Left lobe of liver (tissue), 2 donors: ENCODE measurements around the gene LCE3D. TPM values are rescaled to one million over a fixed set of nuclear protein-coding genes. Genes with fewer than 3 reads are reported as not detected.
A peak's percentile ranks its signal among the peaks of the same experiment; 100 is the strongest.
"Not testable (repeated sequence)": the region's sequence is repeated elsewhere in the genome, so short reads cannot be mapped to it uniquely, and the experiment has no call there.

Source experiments
- ATAC-seq: fragments of 200-7000 bp; cut with Tn5 transposase; one replicate; pipeline ENCODE4 v1.9.1; 2020; ENCODE audit warnings: mild to moderate bottlenecking, moderate library complexity
- DNase-seq: peaks from one replicate; pipeline ENCODE4 v3.0.0-alpha.2; 2020; ENCODE audit warnings: low spot score
- total RNA-seq: library from RNA; stranded (reverse); gene quantifications from one replicate; pipeline ENCODE4 v1.2.1, GENCODE V29; 2021
- donor health status: DM: no; HTN: no; CAD: no; lungs with moderate emphysema.
- donor health status: DM: no; HTN: yes; CAD: no.

The LCE3D gene
- not detected for total RNA-seq

GRCh38 chr1:152580433-152580832 lies at the start of gene LCE3D:
TSS of gene LCE3D (minus strand) at chr1:152580516. CDS start at chr1:152579936, 580 bp downstream.
- DNase-seq (no peak), ATAC-seq (no peak)

- no peak for DNase-seq
Observed at GRCh38 chr1:152626744-152627143, 46.4 kb upstream of the LCE3D start.

GRCh38 chr1:152623203-152623844 lies 43.0 kb upstream of the LCE3D start:
- DNase-seq, result peak; percentile 51
- peak; percentile 82 for ATAC-seq

More at GRCh38 chr1:152626744-152627143, 46.4 kb upstream of the LCE3D start:
- no peak for ATAC-seq

GRCh38 chr1:152622803-152623202 lies 42.5 kb upstream of the LCE3D start, which contains the start of gene LCE3A:
TSS of gene LCE3A (minus strand) at chr1:152623103. CDS start at chr1:152623103, 0 bp downstream.
- DNase-seq (peak; percentile 53), ATAC-seq (peak; percentile 93)

- DNase-seq (no peak), ATAC-seq (no peak)
Observed at GRCh38 chr1:152621993-152622392, 41.7 kb upstream of the LCE3D start.

GRCh38 chr1:152613511-152613910 lies 33.2 kb upstream of the LCE3D start, which contains the start of gene LCE3B:
TSS of gene LCE3B (plus strand) at chr1:152613811. CDS start at chr1:152613811, 0 bp downstream.
- DNase-seq (no peak), ATAC-seq (no peak)

- DNase-seq, result no peak
- no peak for ATAC-seq
Observed at GRCh38 chr1:152599934-152600333, 19.6 kb upstream of the LCE3D start, which contains the start of gene LCE3C. TSS of gene LCE3C (plus strand) at chr1:152600234. CDS start at chr1:152600732, 498 bp downstream.

GRCh38 chr1:152596986-152597385 lies 16.7 kb upstream of the LCE3D start:
- no peak for DNase-seq
- no peak for ATAC-seq

GRCh38 chr1:152585586-152585985 lies 5.3 kb upstream of the LCE3D start:
- ATAC-seq, result no peak
- DNase-seq, result no peak

GRCh38 chr1:152582647-152583046 lies 2.3 kb upstream of the LCE3D start:
- no peak for DNase-seq
- ATAC-seq, result no peak

GRCh38 chr1:152579526-152579925 lies 790 bp downstream of the LCE3D start:
- ATAC-seq, DNase-seq: not testable (repeated sequence)

GRCh38 chr1:152577168-152577567 lies 3.1 kb downstream of the LCE3D start:
- ATAC-seq, result no peak
- DNase-seq, result no peak

- no peak for DNase-seq
- no peak for ATAC-seq
Observed at GRCh38 chr1:152566681-152567080, 13.6 kb downstream of the LCE3D start, which contains the start of gene LCE3E. TSS of gene LCE3E (minus strand) at chr1:152566780. CDS start at chr1:152566208, 572 bp downstream.

GRCh38 chr1:152565535-152566215 lies 14.6 kb downstream of the LCE3D start:
- ATAC-seq, result no peak
- DNase-seq, result no peak

- DNase-seq (no peak), ATAC-seq (no peak)
Observed at GRCh38 chr1:152565115-152565514, 15.2 kb downstream of the LCE3D start.

- ATAC-seq, DNase-seq: not testable (repeated sequence)
Observed at GRCh38 chr1:152548358-152548757, 32.0 kb downstream of the LCE3D start.

GRCh38 chr1:152546704-152547103 lies 33.6 kb downstream of the LCE3D start:
- DNase-seq (no peak), ATAC-seq (no peak)

- DNase-seq (no peak), ATAC-seq (peak; percentile 26)
Observed at GRCh38 chr1:152543820-152544219, 36.5 kb downstream of the LCE3D start.

GRCh38 chr1:152539901-152540300 lies 40.4 kb downstream of the LCE3D start:
- ATAC-seq (no peak), DNase-seq (no peak)

GRCh38 chr1:152537496-152537895 lies 42.8 kb downstream of the LCE3D start:
- DNase-seq, result no peak

GRCh38 chr1:152535774-152536173 lies 44.5 kb downstream of the LCE3D start:
- ATAC-seq, result no peak
- DNase-seq, result no peak

More at GRCh38 chr1:152537496-152537895, 42.8 kb downstream of the LCE3D start:
- peak; percentile 50 for ATAC-seq
